ENCODE results near the gene MAN2B1. TPM values are rescaled to one million over a fixed set of nuclear protein-coding genes. Genes with fewer than 3 reads are reported as not detected.

Gene MAN2B1
- total RNA-seq, 6 donors from 2014 or later, result 56.8 to 299 (median 121) TPM

- Histone ChIP-seq H3K4me3 (no peak overlapping the region), H3K4me1 (peaks cover 0 to 4% (median 0%) of the 10 kb centered on the region in 4 donors), H3K27me3 (no peaks in the 10 kb centered on the region), H3K36me3 (peaks cover 0 to 2% (median 0%) of the 10 kb centered on the region in 4 donors), H3K27ac (no peak overlapping the region), H3K9me3 (no peaks in the 10 kb centered on the region)
- ATAC-seq (ENCODE audit: low FRiP score in 2 of 2) (peak in 1 of 2 donors; percentile 7), DNase-seq (peak in 1 of 2 donors; percentile 71)
- TF ChIP-seq EP300 (IDR thresholded peaks at IDR 0.05) (no peak), POLR2A (IDR thresholded peaks at IDR 0.05) (no peak), POLR2AphosphoS5 (IDR thresholded peaks at IDR 0.05) (no peak)
- TF ChIP-seq, protein P1, sequence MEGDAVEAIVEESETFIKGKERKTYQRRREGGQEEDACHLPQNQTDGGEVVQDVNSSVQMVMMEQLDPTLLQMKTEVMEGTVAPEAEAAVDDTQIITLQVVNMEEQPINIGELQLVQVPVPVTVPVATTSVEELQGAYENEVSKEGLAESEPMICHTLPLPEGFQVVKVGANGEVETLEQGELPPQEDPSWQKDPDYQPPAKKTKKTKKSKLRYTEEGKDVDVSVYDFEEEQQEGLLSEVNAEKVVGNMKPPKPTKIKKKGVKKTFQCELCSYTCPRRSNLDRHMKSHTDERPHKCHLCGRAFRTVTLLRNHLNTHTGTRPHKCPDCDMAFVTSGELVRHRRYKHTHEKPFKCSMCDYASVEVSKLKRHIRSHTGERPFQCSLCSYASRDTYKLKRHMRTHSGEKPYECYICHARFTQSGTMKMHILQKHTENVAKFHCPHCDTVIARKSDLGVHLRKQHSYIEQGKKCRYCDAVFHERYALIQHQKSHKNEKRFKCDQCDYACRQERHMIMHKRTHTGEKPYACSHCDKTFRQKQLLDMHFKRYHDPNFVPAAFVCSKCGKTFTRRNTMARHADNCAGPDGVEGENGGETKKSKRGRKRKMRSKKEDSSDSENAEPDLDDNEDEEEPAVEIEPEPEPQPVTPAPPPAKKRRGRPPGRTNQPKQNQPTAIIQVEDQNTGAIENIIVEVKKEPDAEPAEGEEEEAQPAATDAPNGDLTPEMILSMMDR (IDR thresholded peaks at IDR 0.05), result no peak
- WGBS, 2 donors, result 61 to 82% methylated on average over 9 to 19 of the region's 26 CpGs
Measured at GRCh38 chr19:12689581-12690216, 23.2 kb upstream of the MAN2B1 start.

DNA sequence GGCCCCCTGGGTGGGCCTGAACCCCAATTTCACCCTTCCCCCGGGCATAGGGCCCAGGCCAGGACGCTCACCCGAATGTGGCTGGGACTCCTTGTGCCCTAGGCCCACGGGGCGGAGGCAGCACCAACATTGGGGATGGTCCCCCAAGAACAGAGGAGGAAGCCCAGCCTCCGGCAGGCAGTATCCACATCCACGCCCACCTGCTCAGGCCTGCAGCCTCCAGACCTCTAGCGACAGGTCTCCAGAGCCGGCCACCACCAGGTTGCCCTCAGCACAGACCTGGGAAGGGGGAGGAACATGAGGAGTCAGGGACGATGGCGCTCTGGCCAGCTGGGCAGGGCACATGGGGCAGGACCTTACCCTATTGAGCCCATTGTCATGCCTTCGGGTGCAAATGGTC lies 22.5 kb upstream of the MAN2B1 start:
- no peak for TF ChIP-seq EP300 (IDR thresholded peaks at IDR 0.05)
- TF ChIP-seq POLR2A (IDR thresholded peaks at IDR 0.05), result no peak
- no peak for TF ChIP-seq POLR2AphosphoS5 (IDR thresholded peaks at IDR 0.05)
- TF ChIP-seq, protein P1 (IDR thresholded peaks at IDR 0.05), result no peak
- 83 to 91% methylated on average over 8 to 10 of the region's 12 CpGs for WGBS, 2 donors
- Histone ChIP-seq H3K4me1 (no peaks in the 10 kb centered on the region), H3K4me3 (no peak overlapping the region), H3K27ac (no peak overlapping the region), H3K9me3 (no peaks in the 10 kb centered on the region), H3K27me3 (no peaks in the 10 kb centered on the region), H3K36me3 (peaks cover 0 to 2% (median 0%) of the 10 kb centered on the region in 4 donors)
- ATAC-seq (ENCODE audit: low FRiP score in 2 of 2) (peak; percentile 4 to 13), DNase-seq (no peak)

- no peak for TF ChIP-seq POLR2A (IDR thresholded peaks at IDR 0.05)
- no peak for TF ChIP-seq POLR2AphosphoS5 (IDR thresholded peaks at IDR 0.05)
- TF ChIP-seq EP300 (IDR thresholded peaks at IDR 0.05), result no peak
- TF ChIP-seq, protein P1 (IDR thresholded peaks at IDR 0.05), result no peak
- Histone ChIP-seq H3K36me3 (peaks cover 0 to 2% (median 0%) of the 10 kb centered on the region in 4 donors), H3K27ac (no peak within 1 kb of the TSS), H3K9me3 (no peaks in the 10 kb centered on the region), H3K4me3 (no peak within 1 kb of the TSS), H3K27me3 (no peaks in the 10 kb centered on the region), H3K4me1 (no peaks in the 10 kb centered on the region)
- DNase-seq (no peak), ATAC-seq (ENCODE audit: low FRiP score in 2 of 2) (no peak)
- 89 to 92% methylated on average over 7 of the region's 9 CpGs for WGBS, 2 donors
Measured at GRCh38 chr19:12687496-12688196, 21.1 kb upstream of the MAN2B1 start, which contains the start of gene GNG14. TSS of gene GNG14 (plus strand) at chr19:12687998. CDS start at chr19:12688049, 51 bp downstream.

DNA sequence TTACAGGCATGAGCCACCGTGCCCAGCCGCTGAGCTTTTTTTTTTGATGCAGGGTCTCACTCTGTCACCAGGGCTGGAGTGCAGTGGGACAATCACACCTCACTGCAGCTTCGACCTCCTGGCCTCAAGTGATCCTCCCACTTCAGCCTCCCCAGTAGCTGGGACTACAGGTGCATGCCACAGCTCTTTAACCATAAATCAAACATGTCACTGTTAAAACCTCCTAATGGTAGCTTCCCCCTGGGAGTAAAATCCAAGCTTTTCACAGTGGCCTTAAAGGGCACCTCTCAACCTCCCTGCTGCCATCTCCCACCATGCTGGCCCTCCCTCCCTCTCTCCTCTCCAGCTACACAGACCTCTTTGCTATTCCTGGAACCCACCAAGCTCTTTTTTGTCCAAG lies 19.3 kb upstream of the MAN2B1 start:
- Histone ChIP-seq H3K27me3 (no peaks in the 10 kb centered on the region), H3K36me3 (peaks cover 0 to 2% (median 0%) of the 10 kb centered on the region in 4 donors), H3K4me1 (peaks cover under 1 to 6% (median 3%) of the 10 kb centered on the region in 4 donors), H3K9me3 (no peaks in the 10 kb centered on the region), H3K27ac (no peak overlapping the region), H3K4me3 (no peak overlapping the region)
- 83 to 90% methylated on average over 3 of the region's 3 CpGs for WGBS, 2 donors
- TF ChIP-seq, protein P1 (IDR thresholded peaks at IDR 0.05), result no peak
- TF ChIP-seq POLR2AphosphoS5 (IDR thresholded peaks at IDR 0.05), result no peak
- no peak for TF ChIP-seq EP300 (IDR thresholded peaks at IDR 0.05)
- TF ChIP-seq POLR2A (IDR thresholded peaks at IDR 0.05), result no peak
- ATAC-seq (ENCODE audit: low FRiP score in 2 of 2) (no peak), DNase-seq (no peak)
